CD14-positive monocyte (primary cell): ENCODE measurements around the gene MIF. TPM values are rescaled to one million over a fixed set of nuclear protein-coding genes. Genes with fewer than 3 reads are reported as not detected.

Source experiments
- DNase-seq, 3 donors: peaks; one replicate each; pipeline ENCODE4 v3.0.0-alpha.2; 2011 to 2022
- H2AFZ ChIP-seq: 2 replicates; pipeline ENCODE4 v1.6.0; 2012; ENCODE audit warnings: mild to moderate bottlenecking, low read depth, low read length, inconsistent platforms; ENCODE audit not compliant: insufficient read depth, poor library complexity, severe bottlenecking
- H3K27ac ChIP-seq, 2 donors: 1 replicate in 1 of 2; 2 replicates in 1 of 2; pipeline ENCODE4 v1.5.1; 2012 to 2013; ENCODE audit warnings: low read length in 2 of 2, control low read depth in 1 of 2, inconsistent platforms in 1 of 2, low read depth in 1 of 2, mild to moderate bottlenecking in 1 of 2
- H3K27me3 ChIP-seq, 2 donors: one replicate each; pipeline versions ENCODE4 v1.6.0 to v1.6.1; 2011 to 2013; ENCODE audit warnings: low read length in 2 of 2; ENCODE audit not compliant: control insufficient read depth in 2 of 2, insufficient read depth in 2 of 2
- H3K36me3 ChIP-seq, 2 donors: replicated peaks in 1 of 2; 1 replicate in 1 of 2; 2 replicates in 1 of 2; pipeline versions ENCODE4 v1.5.1 to v1.6.1; 2012 to 2013; ENCODE audit warnings: low read length in 2 of 2, control low read depth in 1 of 2, inconsistent platforms in 1 of 2, mild to moderate bottlenecking in 1 of 2; ENCODE audit not compliant: insufficient read depth in 2 of 2, control insufficient read depth in 1 of 2
- H3K4me1 ChIP-seq, 2 donors: 1 replicate in 1 of 2; 2 replicates in 1 of 2; pipeline versions ENCODE4 v1.5.1 to v1.6.1; 2012 to 2013; ENCODE audit warnings: low read length in 2 of 2, control low read depth in 1 of 2, inconsistent platforms in 1 of 2, mild to moderate bottlenecking in 1 of 2, moderate library complexity in 1 of 2; ENCODE audit not compliant: insufficient read depth in 2 of 2, control insufficient read depth in 1 of 2
- H3K4me2 ChIP-seq: replicated peaks from 2 replicates; pipeline ENCODE3; 2012; ENCODE audit warnings: low read length, moderate library complexity, mild to moderate bottlenecking; ENCODE audit not compliant: poor library complexity, severe bottlenecking; ENCODE audit errors: extremely low read depth
- H3K4me3 ChIP-seq, 3 experiments: fragments of 200-600 bp in 1 of 3; sonication (generic) in 1 of 3; replicated peaks in 1 of 3; 1 replicate in 2 of 3; 2 replicates in 1 of 3; pipeline ENCODE4 v1.5.1; 2011 to 2013; ENCODE audit warnings: low read length in 3 of 3, mild to moderate bottlenecking in 3 of 3, control low read depth in 2 of 3, low read depth in 2 of 3, inconsistent platforms in 1 of 3, moderate library complexity in 1 of 3
- H3K79me2 ChIP-seq: 2 replicates; pipeline ENCODE4 v1.6.0; 2012; ENCODE audit warnings: mild to moderate bottlenecking, control low read depth, inconsistent platforms, low read length, moderate library complexity; ENCODE audit not compliant: insufficient read depth
- H3K9ac ChIP-seq: 2 replicates; pipeline ENCODE4 v1.6.0; 2017; ENCODE audit warnings: low read length, mild to moderate bottlenecking; ENCODE audit not compliant: insufficient read depth, poor library complexity, severe bottlenecking
- H3K9me3 ChIP-seq, 2 donors: replicated peaks in 1 of 2; 1 replicate in 1 of 2; 2 replicates in 1 of 2; pipeline versions ENCODE4 v1.5.1 to v1.6.1; 2012 to 2013; ENCODE audit warnings: low read length in 2 of 2, control low read depth in 1 of 2; ENCODE audit not compliant: control insufficient read depth in 1 of 2, insufficient read depth in 1 of 2
- H4K20me1 ChIP-seq: 2 replicates; pipeline ENCODE4 v1.6.0; 2012; ENCODE audit warnings: mild to moderate bottlenecking, low read length, control low read depth, moderate library complexity; ENCODE audit not compliant: insufficient read depth
- H3K27ac Mint-ChIP-seq, 7 donors: one replicate each; pipeline ENCODE4 v1.8.0; 2020; ENCODE audit warnings: mild to moderate bottlenecking in 7 of 7, mixed read lengths in 7 of 7, moderate library complexity in 6 of 7, inconsistent platforms in 2 of 7
- H3K27me3 Mint-ChIP-seq, 3 donors: one replicate each; pipeline ENCODE4 v1.8.0; 2021 to 2022; ENCODE audit warnings: low read depth in 3 of 3, mild to moderate bottlenecking in 3 of 3, mixed read lengths in 3 of 3, moderate library complexity in 3 of 3, inconsistent platforms in 1 of 3
- H3K36me3 Mint-ChIP-seq, 2 donors: one replicate each; pipeline ENCODE4 v1.8.0; 2020; ENCODE audit warnings: mixed read lengths in 2 of 2, inconsistent platforms in 1 of 2, mild to moderate bottlenecking in 1 of 2
- H3K4me1 Mint-ChIP-seq: one replicate; pipeline ENCODE4 v1.8.0; 2020; ENCODE audit warnings: mild to moderate bottlenecking, mixed read lengths
- H3K4me3 Mint-ChIP-seq, 2 donors: one replicate each; pipeline ENCODE4 v1.8.0; 2020; ENCODE audit warnings: mild to moderate bottlenecking in 2 of 2, mixed read lengths in 2 of 2, moderate library complexity in 1 of 2
- H3K9me3 Mint-ChIP-seq, 7 donors: one replicate each; pipeline ENCODE4 v1.8.0; 2020 to 2022; ENCODE audit warnings: mixed read lengths in 7 of 7, mild to moderate bottlenecking in 6 of 7, moderate library complexity in 6 of 7, inconsistent platforms in 2 of 7
- WGBS: methylation state at CpG from one replicate; pipeline ENCODE4 v1.1.5; 2013; ENCODE audit warnings: missing lambda C conversion rate; ENCODE audit not compliant: insufficient coverage; 5-methylcytosine and 5-hydroxymethylcytosine counted together
- intact Hi-C, 2 donors: fragments of 100-400 bp; cut with micrococcal nuclease; formaldehyde crosslinking; loops; one replicate each; pipeline versions ENCODE4 v1.15.0 to v1.15.1; 2023
- polyA plus RNA-seq, 3 donors: library from polyadenylated mRNA; depleted of rRNA in 1 of 3; unstranded in 2 of 3; stranded (reverse) in 1 of 3; fragments of 300-500 nt in 2 of 3; fragments of >200 nt in 1 of 3; fragmentation: Illumina TruSeq in 2 of 3; gene quantifications; 1 replicate in 2 of 3; 2 replicates in 1 of 3; pipeline ENCODE4 v1.2.3, GENCODE V29; 2012 to 2021
- TF ChIP-seq, protein P1 (sequence below): fragments of 200-600 bp; IDR thresholded peaks from one replicate; pipeline ENCODE4 v1.8.0; 2022; ENCODE audit warnings: antibody characterized with exemption, mild to moderate bottlenecking

Gene MIF
- polyA plus RNA-seq, 3 donors = 66.4 to 390 (median 338) TPM

- H3K79me2 ChIP-seq = no peaks in the 10 kb centered on the region
- no peak overlapping the region for H2AFZ ChIP-seq
- H3K4me3 Mint-ChIP-seq = no peak overlapping the region
- TF ChIP-seq, protein P1, sequence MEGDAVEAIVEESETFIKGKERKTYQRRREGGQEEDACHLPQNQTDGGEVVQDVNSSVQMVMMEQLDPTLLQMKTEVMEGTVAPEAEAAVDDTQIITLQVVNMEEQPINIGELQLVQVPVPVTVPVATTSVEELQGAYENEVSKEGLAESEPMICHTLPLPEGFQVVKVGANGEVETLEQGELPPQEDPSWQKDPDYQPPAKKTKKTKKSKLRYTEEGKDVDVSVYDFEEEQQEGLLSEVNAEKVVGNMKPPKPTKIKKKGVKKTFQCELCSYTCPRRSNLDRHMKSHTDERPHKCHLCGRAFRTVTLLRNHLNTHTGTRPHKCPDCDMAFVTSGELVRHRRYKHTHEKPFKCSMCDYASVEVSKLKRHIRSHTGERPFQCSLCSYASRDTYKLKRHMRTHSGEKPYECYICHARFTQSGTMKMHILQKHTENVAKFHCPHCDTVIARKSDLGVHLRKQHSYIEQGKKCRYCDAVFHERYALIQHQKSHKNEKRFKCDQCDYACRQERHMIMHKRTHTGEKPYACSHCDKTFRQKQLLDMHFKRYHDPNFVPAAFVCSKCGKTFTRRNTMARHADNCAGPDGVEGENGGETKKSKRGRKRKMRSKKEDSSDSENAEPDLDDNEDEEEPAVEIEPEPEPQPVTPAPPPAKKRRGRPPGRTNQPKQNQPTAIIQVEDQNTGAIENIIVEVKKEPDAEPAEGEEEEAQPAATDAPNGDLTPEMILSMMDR = no peak
- peaks cover 0 to 2% (median 0%) of the 10 kb centered on the region in 7 donors for H3K9me3 Mint-ChIP-seq
- peaks cover 8 to 11% (median 10%) of the 10 kb centered on the region in 3 donors for H3K27me3 Mint-ChIP-seq
- WGBS = 97% methylated on average over 6 of the region's 18 CpGs
- H3K9ac ChIP-seq = no peak overlapping the region
- DNase-seq = no peak
- no peaks in the 10 kb centered on the region for H3K36me3 ChIP-seq
- H3K9me3 ChIP-seq = no peaks in the 10 kb centered on the region
- no peak overlapping the region for H3K27ac ChIP-seq
- peaks cover 0 to 5% of the 10 kb centered on the region in 2 donors for H3K27me3 ChIP-seq
- no peaks in the 10 kb centered on the region for H3K36me3 Mint-ChIP-seq
- H3K4me1 Mint-ChIP-seq = peaks cover 17% of the 10 kb centered on the region
- peaks cover 17 to 20% of the 10 kb centered on the region in 2 donors for H3K4me1 ChIP-seq
- H4K20me1 ChIP-seq = no peaks in the 10 kb centered on the region
- intact Hi-C loops = loop anchor here in 1 of 2 donors (5.0 kb wide), 1 partner anchor 300 kb away; no protein-coding TSS in a partner anchor
- no peak overlapping the region for H3K4me3 ChIP-seq
- no peak overlapping the region for H3K4me2 ChIP-seq
- no peak overlapping the region for H3K27ac Mint-ChIP-seq
Observed at GRCh38 chr22:23847310-23847920, 46.8 kb upstream of the MIF start.

- H3K27ac ChIP-seq = no peak overlapping the region
- WGBS = 87% methylated on average over 16 of the region's 24 CpGs
- TF ChIP-seq, protein P1 = no peak
- no peaks in the 10 kb centered on the region for H4K20me1 ChIP-seq
- Mint-ChIP-seq H3K4me1 (peaks cover 17% of the 10 kb centered on the region), H3K9me3 (peaks cover 0 to 2% (median 0%) of the 10 kb centered on the region in 7 donors), H3K27me3 (peaks cover 8 to 11% (median 10%) of the 10 kb centered on the region in 3 donors), H3K27ac (no peak overlapping the region), H3K36me3 (no peaks in the 10 kb centered on the region), H3K4me3 (no peak overlapping the region)
- intact Hi-C loops = loop anchor here (2.0 to 5.0 kb wide), 2 partner anchors 79 to 301 kb away; no protein-coding TSS in a partner anchor
- H3K4me2 ChIP-seq = no peak overlapping the region
- peaks cover 0 to 5% of the 10 kb centered on the region in 2 donors for H3K27me3 ChIP-seq
- no peak overlapping the region for H3K4me3 ChIP-seq
- no peaks in the 10 kb centered on the region for H3K9me3 ChIP-seq
- DNase-seq = no peak
- no peak overlapping the region for H3K9ac ChIP-seq
- no peaks in the 10 kb centered on the region for H3K79me2 ChIP-seq
- peaks cover 17 to 20% of the 10 kb centered on the region in 2 donors for H3K4me1 ChIP-seq
- H2AFZ ChIP-seq = no peak overlapping the region
- H3K36me3 ChIP-seq = no peaks in the 10 kb centered on the region
Observed at GRCh38 chr22:23847991-23848864, 46.0 kb upstream of the MIF start.
